Measurements from ENCODE around the gene RYR3. TPM values are rescaled to one million over a fixed set of nuclear protein-coding genes. Genes with fewer than 3 reads are reported as not detected.

Gene RYR3
- total RNA-seq, 4 donors from 2014 or later, result 1.5 to 7.3 (median 1.9) TPM

DNA sequence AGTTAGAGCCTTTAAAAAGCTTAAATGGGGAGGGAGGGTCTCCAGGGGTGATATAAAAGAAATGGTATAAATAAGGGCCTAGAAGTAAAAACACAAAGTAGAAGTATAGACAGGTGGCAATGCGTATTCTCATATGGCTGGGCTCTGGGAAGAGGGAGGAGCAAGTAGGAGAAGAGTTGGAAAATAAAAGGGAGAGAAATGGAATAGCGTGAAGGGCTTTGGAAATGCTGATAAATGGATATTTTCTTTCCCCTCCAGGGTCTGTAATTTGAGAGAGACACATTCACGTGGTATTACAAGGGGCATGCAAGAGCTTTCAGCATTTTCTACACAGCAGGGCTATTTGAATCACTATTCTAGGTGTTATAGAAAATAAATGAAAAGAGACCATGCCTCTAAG is 313.7 kb downstream of the RYR3 start:
- TF ChIP-seq, protein P1, sequence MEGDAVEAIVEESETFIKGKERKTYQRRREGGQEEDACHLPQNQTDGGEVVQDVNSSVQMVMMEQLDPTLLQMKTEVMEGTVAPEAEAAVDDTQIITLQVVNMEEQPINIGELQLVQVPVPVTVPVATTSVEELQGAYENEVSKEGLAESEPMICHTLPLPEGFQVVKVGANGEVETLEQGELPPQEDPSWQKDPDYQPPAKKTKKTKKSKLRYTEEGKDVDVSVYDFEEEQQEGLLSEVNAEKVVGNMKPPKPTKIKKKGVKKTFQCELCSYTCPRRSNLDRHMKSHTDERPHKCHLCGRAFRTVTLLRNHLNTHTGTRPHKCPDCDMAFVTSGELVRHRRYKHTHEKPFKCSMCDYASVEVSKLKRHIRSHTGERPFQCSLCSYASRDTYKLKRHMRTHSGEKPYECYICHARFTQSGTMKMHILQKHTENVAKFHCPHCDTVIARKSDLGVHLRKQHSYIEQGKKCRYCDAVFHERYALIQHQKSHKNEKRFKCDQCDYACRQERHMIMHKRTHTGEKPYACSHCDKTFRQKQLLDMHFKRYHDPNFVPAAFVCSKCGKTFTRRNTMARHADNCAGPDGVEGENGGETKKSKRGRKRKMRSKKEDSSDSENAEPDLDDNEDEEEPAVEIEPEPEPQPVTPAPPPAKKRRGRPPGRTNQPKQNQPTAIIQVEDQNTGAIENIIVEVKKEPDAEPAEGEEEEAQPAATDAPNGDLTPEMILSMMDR (IDR thresholded peaks at IDR 0.05; ENCODE audit: low read depth), result no peak

DNA sequence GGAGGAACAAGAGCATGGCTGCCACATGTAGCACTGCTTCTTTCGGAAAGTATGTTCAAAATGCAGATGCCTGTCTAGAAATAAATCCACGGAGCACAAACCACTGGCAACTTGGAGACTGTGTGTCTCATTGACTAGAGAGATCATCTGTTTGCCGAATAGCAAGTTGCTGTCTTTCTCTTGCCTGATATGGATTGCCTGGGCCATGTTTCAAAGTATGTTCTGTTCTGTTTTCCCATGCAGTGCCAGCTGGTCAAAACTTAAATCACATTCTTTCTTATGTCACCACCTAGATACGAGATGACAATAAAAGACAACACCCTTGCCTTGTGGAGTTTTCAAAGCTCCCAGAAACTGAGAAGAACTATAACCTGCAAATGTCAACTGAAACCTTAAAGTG is 318.9 kb downstream of the RYR3 start:
- TF ChIP-seq, protein P1 (IDR thresholded peaks at IDR 0.05; ENCODE audit: low read depth), result no peak

DNA sequence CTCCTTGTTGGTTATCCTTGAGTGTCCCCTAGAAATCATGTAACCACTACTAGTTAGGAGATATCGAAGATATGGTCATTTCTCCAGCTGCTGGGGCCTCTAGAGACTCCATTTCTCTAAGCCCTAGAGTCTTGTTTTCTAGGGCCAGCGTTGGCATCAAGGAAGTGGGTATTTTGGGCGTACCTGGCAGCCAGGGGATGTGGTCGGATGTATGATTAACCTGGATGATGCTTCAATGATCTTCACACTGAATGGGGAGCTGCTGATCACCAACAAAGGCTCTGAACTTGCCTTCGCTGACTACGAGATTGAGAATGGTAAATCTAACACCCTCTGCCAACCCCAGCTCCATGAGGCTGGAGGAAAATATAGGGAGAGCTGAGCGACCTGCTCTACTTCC is 325.5 kb downstream of the RYR3 start:
- TF ChIP-seq, protein P1 (IDR thresholded peaks at IDR 0.05; ENCODE audit: low read depth), result no peak

DNA sequence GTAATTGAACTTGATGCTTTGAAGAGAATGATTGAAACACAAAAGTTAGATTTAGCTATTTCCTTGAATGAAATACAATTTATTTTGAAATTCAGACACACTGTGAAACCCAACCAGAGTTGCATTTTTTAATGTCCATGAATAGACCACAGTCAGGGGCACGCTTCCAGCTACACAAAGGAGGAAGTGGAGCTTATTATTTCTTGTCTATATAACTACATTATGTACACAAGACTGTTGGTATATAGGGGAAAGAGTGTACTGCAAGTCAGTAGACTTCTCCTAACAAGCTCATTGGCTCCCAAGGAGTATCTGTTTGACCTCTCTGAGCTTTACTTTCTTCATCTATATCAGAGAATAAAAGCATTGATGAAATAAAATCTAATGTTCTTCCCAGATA is 326.2 kb downstream of the RYR3 start:
- TF ChIP-seq, protein P1 (IDR thresholded peaks at IDR 0.05; ENCODE audit: low read depth), result no peak

DNA sequence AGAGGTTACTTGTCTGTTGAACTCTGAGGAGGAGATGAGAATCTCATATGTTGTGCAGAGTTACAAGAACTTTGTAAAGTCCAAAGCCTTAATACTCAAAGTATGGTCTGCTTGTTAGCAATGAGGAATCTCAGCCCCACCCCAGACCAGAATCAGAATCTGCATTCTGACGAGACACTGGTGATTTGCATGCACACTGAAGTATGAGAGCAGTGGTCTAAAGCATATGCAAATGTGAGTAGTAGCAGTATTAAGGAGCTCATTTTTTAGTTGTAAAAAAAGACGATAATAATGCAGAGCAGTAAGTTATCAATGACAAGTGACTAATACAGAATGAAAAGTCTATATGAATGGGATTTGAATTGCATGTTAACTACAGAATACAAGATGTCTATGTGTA is 327.7 kb downstream of the RYR3 start:
- TF ChIP-seq, protein P1 (IDR thresholded peaks at IDR 0.05; ENCODE audit: low read depth), result no peak

DNA sequence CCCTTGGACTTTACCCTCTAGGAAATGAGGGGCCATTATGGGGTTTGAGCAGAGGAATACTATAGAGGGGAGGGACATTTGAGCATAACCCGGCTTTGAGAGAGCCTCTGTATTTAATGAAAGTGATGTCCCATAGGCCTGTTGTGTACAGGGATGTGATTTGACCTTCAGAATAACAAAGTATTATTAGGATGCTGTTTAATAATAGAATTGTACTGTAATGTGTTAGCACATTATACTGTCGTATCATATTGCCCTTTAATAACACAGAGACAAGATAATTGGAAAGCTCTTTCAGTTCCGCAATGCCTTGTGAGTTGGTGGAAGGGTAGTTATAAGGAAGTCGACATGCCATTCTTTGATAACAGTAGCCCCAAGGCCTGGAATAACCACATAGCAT is 328.3 kb downstream of the RYR3 start:
- TF ChIP-seq, protein P1 (IDR thresholded peaks at IDR 0.05; ENCODE audit: low read depth), result no peak

DNA sequence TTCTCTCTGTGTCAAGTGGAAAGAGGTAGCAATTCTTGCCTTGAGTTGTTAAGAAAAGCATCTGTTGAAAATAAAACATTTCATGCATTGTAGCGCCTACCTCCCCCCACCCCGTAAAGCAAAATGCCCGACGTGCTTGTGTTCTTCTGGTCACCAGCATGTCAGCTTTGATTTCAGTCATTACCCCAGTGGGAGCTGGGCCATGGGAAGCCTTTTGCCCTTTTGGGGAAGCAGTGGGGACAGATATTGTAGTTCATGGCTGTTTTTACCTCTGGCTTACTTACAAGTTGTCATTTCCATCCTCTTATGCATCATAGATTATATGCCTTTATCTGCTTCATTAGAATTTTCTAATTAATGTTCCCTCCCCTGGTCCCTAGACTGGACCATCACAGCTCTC is 328.7 kb downstream of the RYR3 start:
- TF ChIP-seq, protein P1 (IDR thresholded peaks at IDR 0.05; ENCODE audit: low read depth), result no peak
